LNCAP (cell line): Measurements from ENCODE around the gene TBC1D24.

Source experiments
- TF ChIP-seq, protein P1 (sequence below): fragments of 450-650 bp; IDR thresholded peaks from 2 replicates; pipeline ENCODE4 v1.5.1; 2017; ENCODE audit warnings: mild to moderate bottlenecking

TBC1D24 gene

DNA sequence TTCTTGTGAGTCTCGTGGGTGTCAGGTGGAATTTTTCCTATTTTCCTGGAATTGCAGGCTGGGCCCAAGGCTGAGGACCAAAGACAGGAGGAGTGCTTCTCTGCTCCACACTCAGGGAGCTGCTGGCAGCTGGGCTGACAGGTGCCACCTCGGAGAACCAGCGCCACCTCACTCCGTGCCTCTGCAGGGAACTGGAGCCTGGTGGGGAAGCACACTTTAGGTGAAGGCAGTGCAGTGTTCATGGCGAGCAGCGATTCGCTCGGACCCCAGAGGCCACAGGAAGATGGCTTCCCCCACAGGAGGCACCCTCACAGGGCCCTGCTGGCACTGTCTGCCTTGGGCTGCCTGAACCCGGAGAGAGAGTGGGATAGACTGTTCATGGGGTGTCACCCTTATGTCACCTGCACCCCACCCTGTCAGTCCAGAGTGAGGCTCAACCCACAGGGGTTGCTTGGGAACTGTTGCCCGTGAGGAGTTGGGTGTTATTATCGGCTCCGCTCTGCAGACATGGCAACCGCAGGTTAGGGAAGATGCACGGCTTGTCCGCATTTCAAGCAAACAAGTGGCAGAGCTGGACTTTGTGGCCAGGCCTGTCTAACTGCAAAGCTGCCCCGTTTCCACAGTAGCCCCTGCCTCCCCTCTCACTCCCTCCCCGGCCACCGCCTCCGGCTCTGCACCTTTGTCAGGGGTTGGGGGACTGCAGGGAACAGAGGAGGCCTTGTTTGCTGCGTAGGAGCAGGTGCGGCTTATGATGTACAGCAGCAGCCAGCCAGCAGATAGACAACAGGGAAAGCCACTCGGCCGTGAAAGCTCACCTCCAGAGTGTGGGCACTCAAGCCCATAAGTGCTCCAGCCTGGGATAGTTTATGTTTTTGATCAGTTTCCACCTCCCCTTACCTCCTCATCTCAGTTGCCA lies 15.5 kb downstream of the TBC1D24 start:
- TF ChIP-seq, protein P1, sequence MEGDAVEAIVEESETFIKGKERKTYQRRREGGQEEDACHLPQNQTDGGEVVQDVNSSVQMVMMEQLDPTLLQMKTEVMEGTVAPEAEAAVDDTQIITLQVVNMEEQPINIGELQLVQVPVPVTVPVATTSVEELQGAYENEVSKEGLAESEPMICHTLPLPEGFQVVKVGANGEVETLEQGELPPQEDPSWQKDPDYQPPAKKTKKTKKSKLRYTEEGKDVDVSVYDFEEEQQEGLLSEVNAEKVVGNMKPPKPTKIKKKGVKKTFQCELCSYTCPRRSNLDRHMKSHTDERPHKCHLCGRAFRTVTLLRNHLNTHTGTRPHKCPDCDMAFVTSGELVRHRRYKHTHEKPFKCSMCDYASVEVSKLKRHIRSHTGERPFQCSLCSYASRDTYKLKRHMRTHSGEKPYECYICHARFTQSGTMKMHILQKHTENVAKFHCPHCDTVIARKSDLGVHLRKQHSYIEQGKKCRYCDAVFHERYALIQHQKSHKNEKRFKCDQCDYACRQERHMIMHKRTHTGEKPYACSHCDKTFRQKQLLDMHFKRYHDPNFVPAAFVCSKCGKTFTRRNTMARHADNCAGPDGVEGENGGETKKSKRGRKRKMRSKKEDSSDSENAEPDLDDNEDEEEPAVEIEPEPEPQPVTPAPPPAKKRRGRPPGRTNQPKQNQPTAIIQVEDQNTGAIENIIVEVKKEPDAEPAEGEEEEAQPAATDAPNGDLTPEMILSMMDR = no peak

GRCh38 chr16:2492292-2492691 lies 17.4 kb downstream of the TBC1D24 start:
- TF ChIP-seq, protein P1 = no peak

GRCh38 chr16:2493605-2494004 lies 18.7 kb downstream of the TBC1D24 start:
- TF ChIP-seq, protein P1 = no peak

DNA sequence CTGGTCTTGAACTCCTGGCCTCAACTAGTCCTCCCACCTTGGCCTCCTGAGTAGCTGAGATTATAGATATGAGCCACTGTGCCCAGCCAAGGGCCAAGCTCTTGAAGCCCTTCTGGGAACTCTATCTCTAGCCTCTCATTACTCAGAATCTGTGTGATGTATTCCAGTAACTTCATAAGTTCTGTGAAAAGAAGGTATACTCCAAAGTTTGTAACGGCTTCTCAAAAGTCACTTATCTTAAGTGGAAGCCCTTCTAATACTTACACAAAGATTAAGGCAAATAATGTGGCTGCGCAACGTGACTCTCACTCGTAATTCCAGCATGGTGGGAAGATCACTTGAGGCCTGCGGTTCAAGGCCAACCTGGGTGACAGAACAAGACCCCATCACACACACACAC lies 19.7 kb downstream of the TBC1D24 start:
- TF ChIP-seq, protein P1 = no peak

DNA sequence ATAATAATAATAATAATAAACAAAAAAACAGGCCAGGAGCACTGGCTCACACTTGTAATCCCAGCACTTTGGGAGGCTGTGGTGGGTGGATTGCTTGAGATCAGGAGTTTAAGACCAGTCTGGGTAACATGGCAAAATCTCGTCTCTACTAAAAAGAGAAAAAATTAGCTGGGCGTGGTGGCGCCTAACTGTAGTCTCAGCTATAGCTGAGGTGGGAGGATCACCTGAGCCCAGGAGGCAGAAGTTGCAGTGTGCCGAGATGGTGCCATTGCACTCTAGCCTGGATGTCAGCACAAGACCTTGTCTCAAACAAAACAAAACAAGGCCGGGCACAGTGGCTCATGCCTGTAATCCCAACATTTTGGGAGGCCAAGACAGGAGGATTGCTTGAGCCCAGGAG lies 20.1 kb downstream of the TBC1D24 start:
- TF ChIP-seq, protein P1 = no peak

DNA sequence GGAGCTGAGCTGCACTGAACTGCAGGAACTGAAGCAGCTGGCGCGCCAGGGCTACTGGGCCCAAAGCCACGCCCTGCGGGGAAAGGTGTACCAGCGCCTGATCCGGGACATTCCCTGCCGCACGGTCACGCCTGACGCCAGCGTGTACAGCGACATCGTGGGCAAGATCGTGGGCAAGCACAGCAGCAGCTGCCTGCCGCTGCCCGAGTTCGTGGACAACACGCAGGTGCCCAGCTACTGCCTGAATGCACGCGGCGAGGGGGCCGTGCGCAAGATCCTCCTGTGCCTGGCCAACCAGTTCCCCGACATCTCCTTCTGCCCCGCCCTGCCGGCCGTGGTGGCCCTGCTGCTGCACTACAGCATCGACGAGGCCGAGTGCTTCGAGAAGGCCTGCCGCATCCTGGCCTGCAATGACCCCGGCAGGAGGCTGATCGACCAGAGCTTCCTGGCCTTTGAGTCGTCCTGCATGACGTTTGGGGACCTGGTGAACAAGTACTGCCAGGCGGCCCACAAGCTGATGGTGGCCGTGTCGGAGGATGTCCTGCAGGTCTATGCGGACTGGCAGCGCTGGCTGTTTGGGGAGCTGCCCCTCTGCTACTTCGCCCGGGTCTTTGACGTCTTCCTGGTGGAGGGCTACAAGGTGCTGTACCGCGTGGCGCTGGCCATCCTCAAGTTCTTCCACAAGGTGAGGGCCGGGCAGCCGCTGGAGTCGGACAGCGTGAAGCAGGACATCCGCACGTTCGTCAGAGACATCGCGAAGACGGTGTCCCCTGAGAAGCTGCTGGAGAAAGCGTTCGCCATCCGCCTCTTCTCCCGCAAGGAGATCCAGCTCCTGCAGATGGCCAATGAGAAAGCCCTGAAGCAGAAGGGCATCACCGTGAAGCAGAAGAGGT lies 21.5 kb downstream of the TBC1D24 start:
- TF ChIP-seq, protein P1 = no peak

GRCh38 chr16:2497116-2497630 lies 22.2 kb downstream of the TBC1D24 start:
- TF ChIP-seq, protein P1 = no peak
